Keratinocyte (primary cell): ENCODE data around the gene SLC38A6. TPM values are rescaled to one million over a fixed set of nuclear protein-coding genes. Genes with fewer than 3 reads are reported as not detected.

Experiments
- DNase-seq: peaks from one replicate; pipeline ENCODE4 v3.0.0-alpha.2; 2011; ENCODE audit warnings: low read depth, missing footprints, low spot score
- FAIRE-seq: peaks from 2 replicates; lab custom pipeline; 2011; peaks lifted over from hg19 to GRCh38; lab: Jason Lieb, UNC
- H2AFZ ChIP-seq: 2 replicates; pipeline ENCODE4 v1.6.0; 2012; ENCODE audit warnings: low read length, control low read depth, inconsistent platforms; ENCODE audit not compliant: control insufficient read depth
- H3K27ac ChIP-seq: 2 replicates; pipeline ENCODE4 v1.5.1; 2011; ENCODE audit warnings: low read length; ENCODE audit not compliant: control insufficient read depth, insufficient read depth
- H3K27me3 ChIP-seq: 3 replicates; pipeline ENCODE4 v1.6.0; 2011; ENCODE audit warnings: low read length; ENCODE audit not compliant: control insufficient read depth, insufficient read depth; ENCODE audit errors: extremely low read depth
- H3K36me3 ChIP-seq, 2 experiments: 2 replicates in 1 of 2; 3 replicates in 1 of 2; pipeline ENCODE4 v1.5.1; 2011; ENCODE audit warnings: low read length in 2 of 2, mild to moderate bottlenecking in 1 of 2; ENCODE audit not compliant: control insufficient read depth in 2 of 2, insufficient read depth in 2 of 2; ENCODE audit errors: extremely low read depth in 1 of 2
- H3K4me1 ChIP-seq: 3 replicates; pipeline ENCODE4 v1.5.1; 2011; ENCODE audit warnings: low read length; ENCODE audit not compliant: control insufficient read depth, insufficient read depth; ENCODE audit errors: extremely low read depth
- H3K4me2 ChIP-seq: 3 replicates; pipeline ENCODE4 v1.6.0; 2011; ENCODE audit warnings: low read depth, low read length; ENCODE audit not compliant: control insufficient read depth, insufficient read depth; ENCODE audit errors: extremely low read depth
- H3K4me3 ChIP-seq, 3 experiments: fragments of 200-600 bp in 1 of 3; sonication (generic) in 1 of 3; 2 replicates in 2 of 3; 3 replicates in 1 of 3; pipeline ENCODE4 v1.5.1; 2011 to 2016; ENCODE audit warnings: low read length in 3 of 3, mild to moderate bottlenecking in 3 of 3, control low read depth in 2 of 3, inconsistent platforms in 1 of 3, low read depth in 1 of 3, mixed read lengths in 1 of 3, mixed run types in 1 of 3, moderate library complexity in 1 of 3; ENCODE audit not compliant: control insufficient read depth in 2 of 3, insufficient read depth in 2 of 3; ENCODE audit errors: extremely low read depth in 1 of 3
- H3K79me2 ChIP-seq: 2 replicates; pipeline ENCODE4 v1.6.0; 2012; ENCODE audit warnings: low read length; ENCODE audit not compliant: control insufficient read depth, insufficient read depth
- H3K9ac ChIP-seq: 3 replicates; pipeline ENCODE4 v1.6.0; 2011; ENCODE audit warnings: low read length; ENCODE audit not compliant: control insufficient read depth, insufficient read depth; ENCODE audit errors: extremely low read depth
- H3K9me1 ChIP-seq: 3 replicates; pipeline ENCODE4 v1.6.0; 2011; ENCODE audit warnings: low read length; ENCODE audit not compliant: control insufficient read depth, insufficient read depth; ENCODE audit errors: extremely low read depth
- H3K9me3 ChIP-seq: 2 replicates; pipeline ENCODE4 v1.5.1; 2012; ENCODE audit warnings: low read depth, low read length; ENCODE audit not compliant: control insufficient read depth
- H4K20me1 ChIP-seq: 3 replicates; pipeline ENCODE4 v1.6.0; 2011; ENCODE audit warnings: low read length; ENCODE audit not compliant: control insufficient read depth, insufficient read depth; ENCODE audit errors: extremely low read depth
- EZH2 ChIP-seq: IDR thresholded peaks from one replicate; pipeline ENCODE4 v1.6.1; 2012; ENCODE audit warnings: inconsistent platforms, mild to moderate bottlenecking, low read length, moderate library complexity
- dilution Hi-C: fragments of 300-500 bp; cut with MboI; formaldehyde crosslinking; loops from one replicate; pipeline ENCODE4 v1.7.0; 2020; ENCODE audit warnings: low sequenced_read_pairs; ENCODE audit not compliant: extremely low pct_ligation_motif_present
- polyA plus RNA-seq, 5 experiments: library from polyadenylated mRNA; depleted of rRNA in 3 of 5; stranded (reverse) in 3 of 5; stranded (forward) in 1 of 5; unstranded in 1 of 5; fragments of >200 nt; gene quantifications; 1 replicate in 1 of 5; 2 replicates in 3 of 5; 3 replicates in 1 of 5; pipeline versions ENCODE4 v1.2.1 to v1.2.3, GENCODE V29; 2011 to 2012; ENCODE audit warnings: missing spikeins in 2 of 5, low read depth in 1 of 5, low replicate concordance in 1 of 5
- TF ChIP-seq, protein P1 (sequence below), 3 experiments: IDR thresholded peaks in 1 of 3; conservative IDR thresholded peaks in 1 of 3; optimal IDR thresholded peaks in 1 of 3; 2 replicates in 2 of 3; 3 replicates in 1 of 3; pipeline versions ENCODE3 to v1.5.1; 2011; ENCODE audit warnings: low read length in 3 of 3, mild to moderate bottlenecking in 3 of 3, moderate library complexity in 2 of 3, control low read depth in 1 of 3, inconsistent platforms in 1 of 3; ENCODE audit not compliant: insufficient read depth in 2 of 3; ENCODE audit errors: extremely low read depth in 1 of 3

The SLC38A6 gene
- polyA plus RNA-seq, 1 donor (not counting 4 experiments of a cell fraction or from before 2014, with no cell fraction given): 15.7 TPM

DNA sequence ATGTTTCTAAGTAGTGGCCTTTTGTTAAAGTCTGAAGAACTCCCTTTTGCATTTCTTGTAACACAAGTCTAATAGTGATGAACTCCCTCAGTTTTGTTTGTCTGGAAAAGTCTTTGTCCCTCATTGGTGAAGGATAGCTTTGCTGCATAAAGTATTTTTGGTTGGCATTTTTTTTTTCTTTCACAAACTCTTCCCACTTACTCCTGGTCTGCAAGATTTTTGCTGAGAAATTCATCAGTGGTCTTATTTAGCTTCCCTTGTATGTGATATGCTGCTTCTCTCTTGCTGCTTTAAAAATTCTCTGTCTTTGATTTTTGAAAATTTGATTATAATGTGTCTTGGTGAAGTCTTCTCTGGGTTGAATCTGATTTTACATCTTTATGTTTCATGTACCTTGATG is 22.9 kb upstream of the SLC38A6 start:
- Histone ChIP-seq H3K79me2 (no peaks in the 10 kb centered on the region), H3K27ac (no peak overlapping the region), H2AFZ (no peak overlapping the region), H3K9me3 (no peaks in the 10 kb centered on the region), H3K27me3 (no peaks in the 10 kb centered on the region), H4K20me1 (no peaks in the 10 kb centered on the region), H3K4me2 (no peak overlapping the region), H3K4me1 (no peaks in the 10 kb centered on the region), H3K4me3 (no peak overlapping the region), H3K9ac (no peak overlapping the region), H3K9me1 (no peaks in the 10 kb centered on the region), H3K36me3 (no peaks in the 10 kb centered on the region)
- TF ChIP-seq EZH2: no peak
- TF ChIP-seq, protein P1, sequence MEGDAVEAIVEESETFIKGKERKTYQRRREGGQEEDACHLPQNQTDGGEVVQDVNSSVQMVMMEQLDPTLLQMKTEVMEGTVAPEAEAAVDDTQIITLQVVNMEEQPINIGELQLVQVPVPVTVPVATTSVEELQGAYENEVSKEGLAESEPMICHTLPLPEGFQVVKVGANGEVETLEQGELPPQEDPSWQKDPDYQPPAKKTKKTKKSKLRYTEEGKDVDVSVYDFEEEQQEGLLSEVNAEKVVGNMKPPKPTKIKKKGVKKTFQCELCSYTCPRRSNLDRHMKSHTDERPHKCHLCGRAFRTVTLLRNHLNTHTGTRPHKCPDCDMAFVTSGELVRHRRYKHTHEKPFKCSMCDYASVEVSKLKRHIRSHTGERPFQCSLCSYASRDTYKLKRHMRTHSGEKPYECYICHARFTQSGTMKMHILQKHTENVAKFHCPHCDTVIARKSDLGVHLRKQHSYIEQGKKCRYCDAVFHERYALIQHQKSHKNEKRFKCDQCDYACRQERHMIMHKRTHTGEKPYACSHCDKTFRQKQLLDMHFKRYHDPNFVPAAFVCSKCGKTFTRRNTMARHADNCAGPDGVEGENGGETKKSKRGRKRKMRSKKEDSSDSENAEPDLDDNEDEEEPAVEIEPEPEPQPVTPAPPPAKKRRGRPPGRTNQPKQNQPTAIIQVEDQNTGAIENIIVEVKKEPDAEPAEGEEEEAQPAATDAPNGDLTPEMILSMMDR (optimal IDR thresholded peaks at IDR 0.05 in 1 of 3, IDR thresholded peaks at IDR 0.05 in 1 of 3, conservative IDR thresholded peaks at IDR 0.05 in 1 of 3; ENCODE audit: extremely low read depth in 1 of 3, insufficient read depth in 2 of 3, low read length in 3 of 3): no peak
- dilution Hi-C loops: no loop called here
- no peak for FAIRE-seq
- no peak for DNase-seq

DNA sequence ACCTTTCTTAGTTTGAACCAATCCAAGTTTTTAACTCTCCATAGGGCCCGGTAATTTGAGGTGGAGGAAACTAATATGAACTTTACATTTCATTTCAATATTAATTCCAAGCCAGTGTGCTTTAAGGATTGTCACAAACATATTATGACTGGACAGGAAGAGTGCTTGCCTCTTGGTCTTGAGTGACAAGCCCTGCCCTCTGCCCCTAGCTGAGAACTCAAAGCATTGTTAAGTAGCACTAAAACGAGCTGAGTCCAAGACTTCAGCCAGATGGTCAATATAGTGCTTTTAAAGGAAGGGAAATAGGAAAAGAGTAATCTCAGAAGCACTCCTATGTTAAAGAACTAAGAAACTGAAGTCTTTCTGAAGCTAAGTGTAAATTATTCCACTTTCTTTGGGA is 17.3 kb upstream of the SLC38A6 start:
- no peak overlapping the region for H3K27ac ChIP-seq
- H3K9ac ChIP-seq: no peak overlapping the region
- TF ChIP-seq, protein P1 (optimal IDR thresholded peaks at IDR 0.05 in 1 of 3, IDR thresholded peaks at IDR 0.05 in 1 of 3, conservative IDR thresholded peaks at IDR 0.05 in 1 of 3; ENCODE audit: extremely low read depth in 1 of 3, insufficient read depth in 2 of 3, low read length in 3 of 3): no peak
- no peak for TF ChIP-seq EZH2
- no peaks in the 10 kb centered on the region for H4K20me1 ChIP-seq
- FAIRE-seq (no peak), DNase-seq (no peak)
- no peaks in the 10 kb centered on the region for H3K79me2 ChIP-seq
- no peak overlapping the region for H3K4me3 ChIP-seq
- no peak overlapping the region for H2AFZ ChIP-seq
- no peaks in the 10 kb centered on the region for H3K36me3 ChIP-seq
- H3K4me2 ChIP-seq: no peak overlapping the region
- H3K27me3 ChIP-seq: no peaks in the 10 kb centered on the region
- dilution Hi-C loops: no loop called here
- peaks cover 9% of the 10 kb centered on the region for H3K4me1 ChIP-seq
- H3K9me1 ChIP-seq: no peaks in the 10 kb centered on the region
- no peaks in the 10 kb centered on the region for H3K9me3 ChIP-seq
